Measurements from ENCODE around the gene LYL1. TPM values are rescaled to one million over a fixed set of nuclear protein-coding genes. Genes with fewer than 3 reads are reported as not detected.

LYL1 gene
- total and polyA plus RNA-seq, 9 of the 15 experiments (the other 6 are each of a cell fraction or from before 2014, with no cell fraction given): 1.3 to 266 (median 34.0) TPM

- TF ChIP-seq CREB1 (IDR thresholded peaks at IDR 0.05): peak; percentile 24; the same call in 1 of the 2 replicates
- TF ChIP-seq CREB1 (CRISPR knock-in tag; IDR thresholded peaks at IDR 0.05): no peak
- TF ChIP-seq ZNF134 (CRISPR knock-in tag; conservative IDR thresholded peaks at IDR 0.05): no peak
- TF ChIP-seq ZNF766 (CRISPR knock-in tag; conservative IDR thresholded peaks at IDR 0.05): peak; percentile 61
- TF ChIP-seq ATF1 (CRISPR knock-in tag; IDR thresholded peaks at IDR 0.05): no peak
- peak; percentile 52; the same call in 1 of the 2 replicates for TF ChIP-seq ATF1 (tag; IDR thresholded peaks at IDR 0.05)
- TF ChIP-seq NONO (IDR thresholded peaks at IDR 0.05; ENCODE audit: low read depth in 2 of 2, low read length in 1 of 2): peak in 1 of 2 experiments; percentile 92; a peak in 2 of 4 replicates
- TF ChIP-seq, protein P1, sequence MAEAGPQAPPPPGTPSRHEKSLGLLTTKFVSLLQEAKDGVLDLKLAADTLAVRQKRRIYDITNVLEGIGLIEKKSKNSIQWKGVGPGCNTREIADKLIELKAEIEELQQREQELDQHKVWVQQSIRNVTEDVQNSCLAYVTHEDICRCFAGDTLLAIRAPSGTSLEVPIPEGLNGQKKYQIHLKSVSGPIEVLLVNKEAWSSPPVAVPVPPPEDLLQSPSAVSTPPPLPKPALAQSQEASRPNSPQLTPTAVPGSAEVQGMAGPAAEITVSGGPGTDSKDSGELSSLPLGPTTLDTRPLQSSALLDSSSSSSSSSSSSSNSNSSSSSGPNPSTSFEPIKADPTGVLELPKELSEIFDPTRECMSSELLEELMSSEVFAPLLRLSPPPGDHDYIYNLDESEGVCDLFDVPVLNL (CRISPR knock-in tag; IDR thresholded peaks at IDR 0.05; ENCODE audit: low read depth): no peak
- no peak for TF ChIP-seq JUNB (CRISPR knock-in tag; conservative IDR thresholded peaks at IDR 0.05)
- no peak for TF ChIP-seq CBX2 (IDR thresholded peaks at IDR 0.05; ENCODE audit: insufficient read depth, low read length, poor library complexity, severe bottlenecking)
- no peak for TF ChIP-seq PRMT5 (CRISPR knock-in tag; IDR thresholded peaks at IDR 0.05)
- TF ChIP-seq C11orf30 (IDR thresholded peaks at IDR 0.05; ENCODE audit: low read depth): no peak
- TF ChIP-seq, protein P2, sequence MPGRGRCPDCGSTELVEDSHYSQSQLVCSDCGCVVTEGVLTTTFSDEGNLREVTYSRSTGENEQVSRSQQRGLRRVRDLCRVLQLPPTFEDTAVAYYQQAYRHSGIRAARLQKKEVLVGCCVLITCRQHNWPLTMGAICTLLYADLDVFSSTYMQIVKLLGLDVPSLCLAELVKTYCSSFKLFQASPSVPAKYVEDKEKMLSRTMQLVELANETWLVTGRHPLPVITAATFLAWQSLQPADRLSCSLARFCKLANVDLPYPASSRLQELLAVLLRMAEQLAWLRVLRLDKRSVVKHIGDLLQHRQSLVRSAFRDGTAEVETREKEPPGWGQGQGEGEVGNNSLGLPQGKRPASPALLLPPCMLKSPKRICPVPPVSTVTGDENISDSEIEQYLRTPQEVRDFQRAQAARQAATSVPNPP (IDR thresholded peaks at IDR 0.05; ENCODE audit: borderline replicate concordance, insufficient read depth, insufficient read length): no peak
- TF ChIP-seq HNRNPL (IDR thresholded peaks at IDR 0.05; ENCODE audit: low read depth, low read length): peak; percentile 87; the same call in 1 of the 2 replicates
- no peak for TF ChIP-seq FOXM1 (IDR thresholded peaks at IDR 0.05; ENCODE audit: low read depth)
- no peak for TF ChIP-seq FOXM1 (CRISPR knock-in tag; IDR thresholded peaks at IDR 0.05; ENCODE audit: low read depth)
- TF ChIP-seq TGIF2 (CRISPR knock-in tag; IDR thresholded peaks at IDR 0.05): no peak
- TF ChIP-seq CBFA2T3 (IDR thresholded peaks at IDR 0.05): no peak
- TF ChIP-seq RBBP5 (IDR thresholded peaks at IDR 0.05; ENCODE audit: borderline replicate concordance, insufficient read depth, low read length, poor library complexity, severe bottlenecking): peak; percentile 89
- TF ChIP-seq FIP1L1 (IDR thresholded peaks at IDR 0.05; ENCODE audit: low read depth, low read length, poor library complexity, severe bottlenecking): peak; percentile 70
- no peak for TF ChIP-seq PTRF (tag; IDR thresholded peaks at IDR 0.05)
- no peak for TF ChIP-seq GATA2 (CRISPR knock-in tag; IDR thresholded peaks at IDR 0.05)
- TF ChIP-seq ZNF239 (CRISPR knock-in tag; IDR thresholded peaks at IDR 0.05): no peak
- TF ChIP-seq ZNF274 (IDR thresholded peaks at IDR 0.05; ENCODE audit: borderline replicate concordance, low read depth, low read length): no peak
- TF ChIP-seq ID3 (CRISPR knock-in tag; IDR thresholded peaks at IDR 0.05): no peak
- TF ChIP-seq ID3 (tag; IDR thresholded peaks at IDR 0.05): peak; percentile 86
- no peak for TF ChIP-seq SREBF2 (CRISPR knock-in tag; IDR thresholded peaks at IDR 0.05)
- no peak for TF ChIP-seq NFIC (IDR thresholded peaks at IDR 0.05)
Observed at GRCh38 chr19:13099073-13099999, 3.3 kb downstream of the LYL1 start (continued).

Measured in K562 (cell line).